Measurements from ENCODE around the gene DCTN1.

- TF ChIP-seq POLR2A (IDR thresholded peaks at IDR 0.05; ENCODE audit: low read length) (no peak), GATA1 (IDR thresholded peaks at IDR 0.05; ENCODE audit: low read depth, low read length) (no peak)
These were observed 8.7 kb downstream of the DCTN1 start for GRCh38 chr2:74371421-74371820.

Measured in erythroblast (primary cell).